Measurements from ENCODE around the gene SYNGAP1.

SYNGAP1 gene

DNA sequence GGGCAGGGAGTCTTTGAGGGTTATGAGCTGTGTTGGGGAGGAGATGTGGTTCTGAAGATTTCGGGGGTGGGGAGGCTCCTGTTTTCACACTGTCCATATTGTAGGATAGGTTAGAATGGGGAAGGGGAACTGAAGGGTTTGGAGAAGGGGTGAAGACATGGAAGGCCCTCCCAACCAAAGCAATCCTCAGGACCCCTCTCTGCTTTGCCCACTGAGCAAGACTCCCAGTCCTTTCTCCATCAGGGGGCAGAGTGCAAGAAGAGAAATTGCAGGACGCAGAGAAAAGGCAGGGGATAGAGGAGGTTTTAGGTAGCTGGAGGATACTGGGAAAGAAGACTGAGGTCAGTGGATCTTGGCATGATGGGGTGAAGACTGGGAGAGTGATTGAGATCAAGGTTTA is 3.9 kb downstream of the SYNGAP1 start:
- no peak overlapping the region for H3K9ac ChIP-seq (ENCODE audit: low read depth, low read length)
- no peaks in the 10 kb centered on the region for H3K9me3 ChIP-seq (ENCODE audit: control insufficient read depth, insufficient read depth, low read length)
- H3K36me3 ChIP-seq (ENCODE audit: insufficient read depth, low read length) = no peaks in the 10 kb centered on the region
- H3K4me1 ChIP-seq (ENCODE audit: insufficient read depth, low read length) = peaks cover 18% of the 10 kb centered on the region

- no peaks in the 10 kb centered on the region for H3K36me3 ChIP-seq (ENCODE audit: insufficient read depth, low read length)
- H3K4me1 ChIP-seq (ENCODE audit: insufficient read depth, low read length) = peaks cover 24% of the 10 kb centered on the region
- peak overlapping the region; percentile 59 for H3K9ac ChIP-seq (ENCODE audit: low read depth, low read length)
- H3K9me3 ChIP-seq (ENCODE audit: control insufficient read depth, insufficient read depth, low read length) = no peaks in the 10 kb centered on the region
These were observed 5.2 kb downstream of the SYNGAP1 start for GRCh38 chr6:33424855-33425667.

GRCh38 chr6:33425668-33426577 is 6.1 kb downstream of the SYNGAP1 start:
- H3K36me3 ChIP-seq (ENCODE audit: insufficient read depth, low read length) = no peaks in the 10 kb centered on the region
- peak overlapping the region; percentile 59 for H3K9ac ChIP-seq (ENCODE audit: low read depth, low read length)
- no peaks in the 10 kb centered on the region for H3K9me3 ChIP-seq (ENCODE audit: control insufficient read depth, insufficient read depth, low read length)
- peaks cover 32% of the 10 kb centered on the region for H3K4me1 ChIP-seq (ENCODE audit: insufficient read depth, low read length)

DNA sequence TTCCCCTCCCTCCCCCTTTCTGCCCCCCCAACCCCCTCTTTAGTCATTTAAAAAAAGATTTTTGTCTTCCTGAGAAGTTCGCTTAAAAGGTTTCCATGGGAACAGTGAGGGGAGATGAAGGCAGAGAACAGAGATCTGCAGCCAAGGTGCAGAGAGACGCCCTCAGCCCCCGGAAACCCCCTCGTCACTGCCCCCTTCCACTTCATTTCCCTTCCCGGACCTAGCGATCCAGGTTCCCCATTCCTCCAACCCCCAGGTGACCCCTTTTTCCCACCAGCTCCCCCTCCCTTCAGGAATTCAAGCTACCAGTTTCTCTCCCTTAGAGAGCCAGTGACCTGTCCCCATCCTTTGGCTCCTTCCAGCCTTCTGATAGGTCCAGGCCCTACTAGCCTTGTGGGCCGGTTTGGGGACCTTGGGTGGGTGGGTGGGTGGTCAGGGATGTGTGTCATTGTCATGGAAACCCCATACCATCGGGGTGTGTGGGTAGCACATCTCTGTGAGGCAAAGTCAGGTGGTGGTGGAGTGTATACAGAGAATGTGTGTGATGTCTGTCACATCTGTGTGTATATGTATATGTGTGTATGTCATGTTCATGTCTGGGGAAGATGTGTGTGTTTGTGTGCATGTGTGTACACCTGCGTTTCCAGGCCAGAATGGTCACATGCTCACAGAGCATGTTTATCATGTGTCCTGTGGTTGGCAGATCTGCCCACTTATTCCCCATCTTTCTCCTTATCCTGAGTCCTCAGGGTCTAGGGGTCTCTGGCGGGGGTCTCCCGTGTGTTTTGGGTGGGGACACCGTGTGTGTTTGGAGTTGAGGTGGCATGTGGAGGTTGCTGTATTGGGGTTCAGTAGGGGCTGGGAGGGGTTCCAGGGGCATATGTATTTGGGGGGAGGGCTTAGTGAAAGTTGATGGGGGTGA is 7.0 kb downstream of the SYNGAP1 start:
- Histone ChIP-seq H3K9ac (ENCODE audit: low read depth, low read length) (peak overlapping the region; percentile 8; the same call in 1 of the 2 replicates), H3K36me3 (ENCODE audit: insufficient read depth, low read length) (no peaks in the 10 kb centered on the region), H3K4me1 (ENCODE audit: insufficient read depth, low read length) (peaks cover 32% of the 10 kb centered on the region)

GRCh38 chr6:33427585-33428223 is 7.8 kb downstream of the SYNGAP1 start:
- Histone ChIP-seq H3K4me1 (ENCODE audit: insufficient read depth, low read length) (peaks cover 37% of the 10 kb centered on the region), H3K9me3 (ENCODE audit: control insufficient read depth, insufficient read depth, low read length) (no peaks in the 10 kb centered on the region), H3K36me3 (ENCODE audit: insufficient read depth, low read length) (no peaks in the 10 kb centered on the region), H3K9ac (ENCODE audit: low read depth, low read length) (peak overlapping the region; percentile 49; the same call in 1 of the 2 replicates)

More for the DNA sequence above, 7.0 kb downstream of the SYNGAP1 start:
- no peaks in the 10 kb centered on the region for H3K9me3 ChIP-seq (ENCODE audit: control insufficient read depth, insufficient read depth, low read length)

- H3K4me1 ChIP-seq (ENCODE audit: insufficient read depth, low read length) = peaks cover 44% of the 10 kb centered on the region
These were observed 8.5 kb downstream of the SYNGAP1 start for GRCh38 chr6:33428224-33428965.

GRCh38 chr6:33428966-33429749 is 9.3 kb downstream of the SYNGAP1 start:
- peaks cover 46% of the 10 kb centered on the region for H3K4me1 ChIP-seq (ENCODE audit: insufficient read depth, low read length)
- no peaks in the 10 kb centered on the region for H3K36me3 ChIP-seq (ENCODE audit: insufficient read depth, low read length)
- no peak overlapping the region for H3K9ac ChIP-seq (ENCODE audit: low read depth, low read length)
- H3K9me3 ChIP-seq (ENCODE audit: control insufficient read depth, insufficient read depth, low read length) = no peaks in the 10 kb centered on the region

More at GRCh38 chr6:33428224-33428965, 8.5 kb downstream of the SYNGAP1 start:
- Histone ChIP-seq H3K36me3 (ENCODE audit: insufficient read depth, low read length) (no peaks in the 10 kb centered on the region), H3K9me3 (ENCODE audit: control insufficient read depth, insufficient read depth, low read length) (no peaks in the 10 kb centered on the region), H3K9ac (ENCODE audit: low read depth, low read length) (peak overlapping the region; percentile 51; the same call in 1 of the 2 replicates)

GRCh38 chr6:33429750-33430052 is 9.8 kb downstream of the SYNGAP1 start:
- Histone ChIP-seq H3K9ac (ENCODE audit: low read depth, low read length) (no peak overlapping the region), H3K36me3 (ENCODE audit: insufficient read depth, low read length) (no peaks in the 10 kb centered on the region), H3K4me1 (ENCODE audit: insufficient read depth, low read length) (peaks cover 45% of the 10 kb centered on the region), H3K9me3 (ENCODE audit: control insufficient read depth, insufficient read depth, low read length) (no peaks in the 10 kb centered on the region)

- Histone ChIP-seq H3K9ac (ENCODE audit: low read depth, low read length) (no peak overlapping the region), H3K9me3 (ENCODE audit: control insufficient read depth, insufficient read depth, low read length) (no peaks in the 10 kb centered on the region), H3K36me3 (ENCODE audit: insufficient read depth, low read length) (peaks cover 2% of the 10 kb centered on the region), H3K4me1 (ENCODE audit: insufficient read depth, low read length) (peaks cover 44% of the 10 kb centered on the region)
These were observed 10.5 kb downstream of the SYNGAP1 start for GRCh38 chr6:33430334-33430733.

DNA sequence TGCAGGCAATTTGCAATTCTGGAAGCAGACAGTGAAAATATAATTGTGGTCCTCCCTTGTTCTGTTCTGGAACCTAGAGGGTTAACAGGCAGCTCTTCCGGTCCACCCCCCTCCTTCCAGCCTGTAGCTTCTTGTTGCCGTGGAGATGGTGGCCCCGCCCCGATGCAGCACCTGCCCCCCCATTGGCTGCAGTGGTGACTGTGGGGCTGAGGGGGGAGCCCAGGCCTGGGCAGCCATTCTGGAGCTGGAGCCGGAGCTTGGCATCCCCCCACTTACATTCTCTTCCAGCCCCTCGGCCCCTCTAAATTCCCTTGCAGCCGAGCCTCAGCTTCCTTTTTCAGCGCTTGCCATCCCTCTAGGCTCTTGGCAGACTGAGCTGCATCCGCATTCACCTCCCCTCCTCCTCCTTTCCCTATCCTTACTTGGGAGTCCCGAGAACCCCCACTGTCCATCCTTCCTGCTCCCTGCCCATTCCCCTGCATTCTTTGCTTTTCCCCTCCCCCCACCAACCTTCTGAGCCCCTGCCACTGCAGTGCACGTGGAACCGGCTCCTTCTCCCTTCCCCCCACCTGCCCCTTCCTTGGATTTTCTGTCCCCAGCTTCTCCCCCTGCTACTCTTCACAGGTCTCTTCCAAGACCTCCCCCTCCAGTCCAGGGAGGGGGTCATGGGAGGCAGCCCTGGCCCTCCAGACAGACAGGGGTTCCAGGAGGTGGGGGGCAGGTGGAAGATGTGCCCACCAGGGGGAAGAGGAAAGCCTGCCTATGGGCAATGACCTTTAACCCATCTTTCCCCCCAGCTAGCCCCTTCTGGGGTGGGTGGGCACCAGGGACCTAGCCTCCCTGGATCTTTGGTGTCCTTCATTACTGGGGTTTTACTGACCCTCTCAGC is 11.4 kb downstream of the SYNGAP1 start:
- Histone ChIP-seq H3K4me1 (ENCODE audit: insufficient read depth, low read length) (peaks cover 44% of the 10 kb centered on the region), H3K9ac (ENCODE audit: low read depth, low read length) (peak overlapping the region; percentile 63), H3K9me3 (ENCODE audit: control insufficient read depth, insufficient read depth, low read length) (no peaks in the 10 kb centered on the region), H3K36me3 (ENCODE audit: insufficient read depth, low read length) (peaks cover 11% of the 10 kb centered on the region)

DNA sequence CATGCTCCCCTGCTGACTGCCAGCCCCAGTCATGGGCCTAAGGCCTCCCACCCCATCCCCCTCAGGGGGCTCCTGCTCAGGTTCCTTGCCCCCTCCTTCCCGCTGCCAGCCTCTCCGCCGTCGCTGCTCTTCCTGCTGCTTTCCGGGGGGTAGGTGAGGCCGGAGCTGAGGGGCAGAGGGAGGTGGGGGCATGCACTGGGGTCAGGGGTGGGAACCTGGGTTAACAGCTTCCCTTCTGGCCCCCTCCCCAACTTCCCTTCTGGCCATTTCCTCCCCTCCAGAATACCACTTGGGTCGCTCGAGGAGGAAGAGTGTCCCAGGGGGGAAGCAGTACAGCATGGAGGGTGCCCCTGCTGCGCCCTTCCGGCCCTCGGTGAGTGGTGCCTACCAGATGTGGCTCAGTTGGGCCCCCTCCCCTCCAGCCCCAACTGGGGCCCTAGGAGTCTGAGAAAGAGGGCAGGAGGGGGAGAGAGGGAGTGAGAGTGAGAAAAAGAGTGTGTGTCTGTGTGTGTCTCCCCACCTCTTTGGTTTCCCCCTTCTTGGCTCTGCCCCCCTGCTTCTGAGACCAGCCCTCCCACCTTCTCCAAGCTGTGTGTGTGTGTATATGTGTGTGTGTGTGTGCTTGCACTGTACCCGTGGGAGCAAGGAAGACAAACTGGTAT is 12.1 kb downstream of the SYNGAP1 start:
- peaks cover 44% of the 10 kb centered on the region for H3K4me1 ChIP-seq (ENCODE audit: insufficient read depth, low read length)
- H3K36me3 ChIP-seq (ENCODE audit: insufficient read depth, low read length) = peaks cover 17% of the 10 kb centered on the region
- no peaks in the 10 kb centered on the region for H3K9me3 ChIP-seq (ENCODE audit: control insufficient read depth, insufficient read depth, low read length)
- H3K9ac ChIP-seq (ENCODE audit: low read depth, low read length) = peak overlapping the region; percentile 63
